IMR-90 (cell line): ENCODE data around the gene TTL. TPM values are rescaled to one million over a fixed set of nuclear protein-coding genes. Genes with fewer than 3 reads are reported as not detected.

Experiments used
- ATAC-seq: fragments of 200-7000 bp; cut with Tn5 transposase; 2 replicates; pipeline ENCODE4 v1.9.1; 2020; ENCODE audit warnings: low read depth, mild to moderate bottlenecking, moderate library complexity
- BruUV-seq: library from RNA; stranded (reverse); fragments of 400-500 nt; replicated peaks from 2 replicates; lab custom pipeline; 2021; lab: Mats Ljungman, UMichigan
- CTCF ChIA-PET: fragments of 300-600 bp; formaldehyde crosslinking; extraction: SDS; loops from one replicate; lab custom pipeline; 2021; ENCODE audit warnings: antibody characterized with exemption; lab: Yijun Ruan, JAX
- POLR2A ChIA-PET: fragments of 300-600 bp; sonication (Branson Sonifier 250); formaldehyde crosslinking; loops from one replicate; lab custom pipeline; 2022; ENCODE audit warnings: antibody characterized with exemption; ENCODE audit not compliant: unreplicated experiment; lab: Charles Lee
- DNase-seq: peaks from one replicate; pipeline ENCODE4 v3.0.0; 2013
- H2AFZ ChIP-seq: replicated peaks from 2 replicates; pipeline ENCODE3; 2013; ENCODE audit warnings: low read length, mild to moderate bottlenecking; ENCODE audit not compliant: poor library complexity
- H2AK5ac ChIP-seq: 2 replicates; pipeline ENCODE4 v1.6.1; 2013; ENCODE audit warnings: low read depth, low read length, inconsistent platforms
- H2AK9ac ChIP-seq: replicated peaks from 2 replicates; pipeline ENCODE3; 2013; ENCODE audit warnings: mild to moderate bottlenecking, low read depth, low read length, moderate library complexity; ENCODE audit not compliant: poor library complexity
- H2BK120ac ChIP-seq: 2 replicates; pipeline ENCODE4 v1.6.1; 2013; ENCODE audit warnings: low read depth, low read length, inconsistent platforms
- H2BK15ac ChIP-seq: 3 replicates; pipeline ENCODE4 v1.6.1; 2013; ENCODE audit warnings: low read depth, low read length, inconsistent platforms
- H2BK20ac ChIP-seq: 2 replicates; pipeline ENCODE4 v1.6.1; 2013; ENCODE audit warnings: low read depth, mild to moderate bottlenecking, inconsistent platforms, low read length, moderate library complexity
- H2BK5ac ChIP-seq: 2 replicates; pipeline ENCODE4 v1.6.1; 2013; ENCODE audit warnings: mild to moderate bottlenecking, low read depth, low read length, inconsistent platforms; ENCODE audit not compliant: poor library complexity, severe bottlenecking
- H3K14ac ChIP-seq: replicated peaks from 2 replicates; pipeline ENCODE4 v1.6.1; 2013; ENCODE audit warnings: low read depth, low read length, inconsistent platforms
- H3K18ac ChIP-seq: 2 replicates; pipeline ENCODE4 v1.6.1; 2013; ENCODE audit warnings: low read depth, low read length, control low read depth
- H3K23ac ChIP-seq: 2 replicates; pipeline ENCODE4 v1.6.1; 2013; ENCODE audit warnings: low read depth, low read length, inconsistent platforms
- H3K27ac ChIP-seq: 2 replicates; pipeline ENCODE4 v1.5.1; 2013; ENCODE audit warnings: mild to moderate bottlenecking, control low read depth, low read length; ENCODE audit not compliant: insufficient read depth
- H3K27me3 ChIP-seq: 2 replicates; pipeline ENCODE4 v1.6.1; 2013; ENCODE audit warnings: low read length; ENCODE audit not compliant: control insufficient read depth, insufficient read depth
- H3K36me3 ChIP-seq: 2 replicates; pipeline ENCODE4 v1.6.1; 2013; ENCODE audit warnings: low read length, mixed read lengths; ENCODE audit not compliant: control insufficient read depth, insufficient read depth
- H3K4ac ChIP-seq: 2 replicates; pipeline ENCODE4 v1.6.1; 2013; ENCODE audit warnings: low read depth, low read length, inconsistent platforms
- H3K4me1 ChIP-seq: 2 replicates; pipeline ENCODE4 v1.6.1; 2013; ENCODE audit warnings: low read length, mixed read lengths; ENCODE audit not compliant: control insufficient read depth, insufficient read depth
- H3K4me2 ChIP-seq: 2 replicates; pipeline ENCODE4 v1.6.1; 2013; ENCODE audit warnings: low read depth, mild to moderate bottlenecking, control low read depth, low read length, moderate library complexity
- H3K4me3 ChIP-seq: 2 replicates; pipeline ENCODE4 v1.5.1; 2013; ENCODE audit warnings: low read depth, mild to moderate bottlenecking, control low read depth, low read length, moderate library complexity; ENCODE audit not compliant: insufficient read depth
- H3K56ac ChIP-seq: 2 replicates; pipeline ENCODE4 v1.6.1; 2013; ENCODE audit warnings: low read length, inconsistent platforms; ENCODE audit not compliant: insufficient read depth; ENCODE audit errors: extremely low read depth
- H3K79me1 ChIP-seq, 2 experiments: 2 replicates each; pipeline ENCODE4 v1.6.1; 2013; ENCODE audit warnings: low read length in 2 of 2, inconsistent platforms in 1 of 2, low read depth in 1 of 2
- H3K9ac ChIP-seq: 2 replicates; pipeline ENCODE4 v1.6.1; 2013; ENCODE audit warnings: low read depth, low read length, control low read depth
- H3K9me1 ChIP-seq: 2 replicates; pipeline ENCODE4 v1.6.1; 2013; ENCODE audit warnings: low read length, inconsistent platforms; ENCODE audit not compliant: insufficient read depth
- H3K9me3 ChIP-seq: 2 replicates; pipeline ENCODE4 v1.6.1; 2013; ENCODE audit warnings: low read length; ENCODE audit not compliant: control insufficient read depth, insufficient read depth
- H4K20me1 ChIP-seq: 2 replicates; pipeline ENCODE4 v1.6.1; 2013; ENCODE audit warnings: low read length, inconsistent platforms; ENCODE audit not compliant: insufficient read depth
- H4K5ac ChIP-seq: 2 replicates; pipeline ENCODE4 v1.6.1; 2013; ENCODE audit warnings: mild to moderate bottlenecking, low read depth, low read length, control low read depth
- H4K8ac ChIP-seq, 2 experiments: 2 replicates each; pipeline ENCODE4 v1.6.1; 2013; ENCODE audit warnings: low read depth in 2 of 2, low read length in 2 of 2, control low read depth in 1 of 2, inconsistent platforms in 1 of 2
- H4K91ac ChIP-seq: 2 replicates; pipeline ENCODE4 v1.6.1; 2013; ENCODE audit warnings: low read depth, low read length, inconsistent platforms; ENCODE audit not compliant: insufficient read depth
- BHLHE40 ChIP-seq: fragments of 150-350 bp; IDR thresholded peaks from 2 replicates; pipeline ENCODE4 v1.6.1; 2016; ENCODE audit warnings: mild to moderate bottlenecking, low read depth, low read length
- CEBPB ChIP-seq: IDR thresholded peaks from 2 replicates; pipeline ENCODE4 v1.6.1; 2012; ENCODE audit warnings: low read depth, low read length, improper control_type of control experiment
- CHD1 ChIP-seq: IDR thresholded peaks from 2 replicates; pipeline ENCODE4 v1.6.1; 2012; ENCODE audit warnings: low read depth, low read length, improper control_type of control experiment
- CTCF ChIP-seq: conservative IDR thresholded peaks from 2 replicates; pipeline ENCODE4 v1.5.1; 2012; ENCODE audit warnings: mild to moderate bottlenecking, low read depth, low read length, improper control_type of control experiment
- ELK1 ChIP-seq: fragments of 150-350 bp; IDR thresholded peaks from 2 replicates; pipeline ENCODE4 v1.6.1; 2016; ENCODE audit warnings: low read depth, mild to moderate bottlenecking, low read length, moderate library complexity, borderline replicate concordance
- FOS ChIP-seq: fragments of 150-350 bp; IDR thresholded peaks from 2 replicates; pipeline ENCODE4 v1.6.1; 2016; ENCODE audit warnings: low read depth, low read length
- MAFK ChIP-seq: IDR thresholded peaks from 2 replicates; pipeline ENCODE4 v1.6.1; 2012; ENCODE audit warnings: low read depth, low read length, improper control_type of control experiment
- MAZ ChIP-seq: IDR thresholded peaks from 2 replicates; pipeline ENCODE4 v1.6.1; 2012; ENCODE audit warnings: low read depth, mild to moderate bottlenecking, low read length, improper control_type of control experiment, moderate library complexity, borderline replicate concordance
- MXI1 ChIP-seq: IDR thresholded peaks from 2 replicates; pipeline ENCODE4 v1.6.1; 2012; ENCODE audit warnings: low read depth, mild to moderate bottlenecking, low read length, moderate library complexity, borderline replicate concordance
- NFE2L2 ChIP-seq: fragments of 150-350 bp; IDR thresholded peaks from 2 replicates; pipeline ENCODE4 v1.6.1; 2016; ENCODE audit warnings: low read depth, mild to moderate bottlenecking, low read length
- POLR2A ChIP-seq: IDR thresholded peaks from 2 replicates; pipeline ENCODE4 v1.6.1; 2012; ENCODE audit warnings: mild to moderate bottlenecking, low read depth, low read length
- RAD21 ChIP-seq: IDR thresholded peaks from 2 replicates; pipeline ENCODE4 v1.6.1; 2012; ENCODE audit warnings: low read length, improper control_type of control experiment
- RCOR1 ChIP-seq: IDR thresholded peaks from 2 replicates; pipeline ENCODE4 v1.6.1; 2012; ENCODE audit warnings: mild to moderate bottlenecking, low read length, improper control_type of control experiment; ENCODE audit not compliant: insufficient replicate concordance
- RFX5 ChIP-seq: IDR thresholded peaks from 2 replicates; pipeline ENCODE4 v1.8.0; 2012; ENCODE audit warnings: low read depth, mild to moderate bottlenecking, low read length, moderate library complexity
- SMC3 ChIP-seq: fragments of 150-350 bp; IDR thresholded peaks from 2 replicates; pipeline ENCODE4 v1.6.1; 2016; ENCODE audit warnings: low read depth, mild to moderate bottlenecking, antibody characterized with exemption, low read length, moderate library complexity
- USF2 ChIP-seq: fragments of 150-350 bp; IDR thresholded peaks from 2 replicates; pipeline ENCODE4 v1.6.1; 2017; ENCODE audit warnings: mild to moderate bottlenecking, antibody characterized with exemption, low read length, low read depth
- WGBS, 2 experiments: methylation state at CpG; one replicate each; pipeline versions ENCODE4 v1.1.5 to v1.1.7; 2013; ENCODE audit warnings: missing lambda C conversion rate in 2 of 2; ENCODE audit not compliant: insufficient read length in 1 of 2; ENCODE audit errors: extremely low coverage in 2 of 2; 5-methylcytosine and 5-hydroxymethylcytosine counted together
- dilution Hi-C: fragments of 300-500 bp; cut with HindIII; formaldehyde crosslinking; loops from one replicate; pipeline ENCODE4 v1.14.3; 2018; ENCODE audit warnings: low sequenced_read_pairs; ENCODE audit not compliant: unreplicated experiment
- in situ Hi-C: fragments of 300-500 bp; cut with MboI; formaldehyde crosslinking; loops from 3 replicates; pipeline ENCODE4 v1.14.3; 2019; ENCODE audit warnings: low sequenced_read_pairs, inconsistent platforms, mixed read lengths
- intact Hi-C: fragments of 100-400 bp; cut with micrococcal nuclease; formaldehyde crosslinking; loops from 2 replicates; pipeline ENCODE4 v1.10.0; 2022
- polyA plus RNA-seq, 3 experiments: library from polyadenylated mRNA; depleted of rRNA; stranded (reverse); fragments of >200 nt; gene quantifications; 2 replicates each; pipeline ENCODE4 v1.2.3, GENCODE V29; 2012; ENCODE audit warnings: low replicate concordance in 1 of 3
- total RNA-seq: library from RNA; depleted of rRNA; stranded (reverse); fragments of >200 nt; gene quantifications from 2 replicates; pipeline ENCODE4 v1.2.3, GENCODE V29; 2012

Gene TTL
- total and polyA plus RNA-seq, 2 of the 4 experiments (the other 2 are of a cell fraction) = 18.2 to 36.2 TPM

GRCh38 chr2:112485849-112486248 is 3.9 kb downstream of the TTL start:
- no TSS peak for BruUV-seq
- DNase-seq = no peak
- in situ Hi-C loops = no loop called here
- H2AK5ac ChIP-seq = no peak overlapping the region
- H3K56ac ChIP-seq = no peak overlapping the region
- no peak overlapping the region for H3K18ac ChIP-seq
- H3K27me3 ChIP-seq = no peaks in the 10 kb centered on the region
- no peak overlapping the region for H4K8ac ChIP-seq
- peaks cover 8% of the 10 kb centered on the region for H4K20me1 ChIP-seq
- dilution Hi-C loops = no loop called here
- no peak overlapping the region for H3K27ac ChIP-seq
- peaks cover 30 to 52% of the 10 kb centered on the region in 2 experiments for H3K79me1 ChIP-seq
- no peak overlapping the region for H3K9ac ChIP-seq
- no peaks in the 10 kb centered on the region for H3K9me3 ChIP-seq
- H4K5ac ChIP-seq = no peak overlapping the region
- peaks cover 2% of the 10 kb centered on the region; the same call in 1 of the 2 replicates for H3K4me1 ChIP-seq
- no peak overlapping the region for H2BK20ac ChIP-seq
- TF ChIP-seq BHLHE40 = no peak
- TF ChIP-seq MXI1 = no peak
- no peak for TF ChIP-seq MAFK
- no peak for TF ChIP-seq ELK1
- no peak for TF ChIP-seq FOS
- no peak for TF ChIP-seq POLR2A
- no peak for TF ChIP-seq USF2
- TF ChIP-seq RFX5 = no peak
- TF ChIP-seq RAD21 = no peak
- no peak for TF ChIP-seq CEBPB
- TF ChIP-seq NFE2L2 = no peak
- TF ChIP-seq RCOR1 = no peak
- TF ChIP-seq CTCF = no peak
- TF ChIP-seq MAZ = no peak
- TF ChIP-seq SMC3 = no peak
- TF ChIP-seq CHD1 = no peak
- H3K4ac ChIP-seq = no peak overlapping the region
- peak overlapping the region; percentile 58 for H2AK9ac ChIP-seq
- H3K23ac ChIP-seq = peak overlapping the region; percentile 49; the same call in 1 of the 2 replicates
- ATAC-seq = no peak
- H3K14ac ChIP-seq = no peak overlapping the region
- H3K36me3 ChIP-seq = peaks cover 10% of the 10 kb centered on the region
- H2AFZ ChIP-seq = no peak overlapping the region
- no peak overlapping the region for H2BK15ac ChIP-seq
- peaks cover 20% of the 10 kb centered on the region; the same call in 1 of the 2 replicates for H3K9me1 ChIP-seq
- intact Hi-C loops = no loop called here
- CTCF ChIA-PET = no interaction called here
- H3K4me2 ChIP-seq = no peak overlapping the region
- WGBS, 2 experiments = no CpG with 5 or more reads among the region's 6 CpGs
- H2BK5ac ChIP-seq = no peak overlapping the region
- H4K91ac ChIP-seq = no peak overlapping the region
- H2BK120ac ChIP-seq = no peak overlapping the region
- H3K4me3 ChIP-seq = no peak overlapping the region
- POLR2A ChIA-PET = no interaction called here
